T-helper 9 cell (primary cell): Measurements from ENCODE around the gene MPC1.

Experiments used
- DNase-seq: peaks from one replicate; pipeline ENCODE4 v3.0.0-alpha.2; 2020
- total RNA-seq, 2 donors: gene quantifications; one replicate each; lab custom pipeline; 2026; lab: John Stamatoyannopoulos, UW

MPC1 gene
- 17.9 to 29.0 reads per million in 2 donors for total RNA-seq

DNA sequence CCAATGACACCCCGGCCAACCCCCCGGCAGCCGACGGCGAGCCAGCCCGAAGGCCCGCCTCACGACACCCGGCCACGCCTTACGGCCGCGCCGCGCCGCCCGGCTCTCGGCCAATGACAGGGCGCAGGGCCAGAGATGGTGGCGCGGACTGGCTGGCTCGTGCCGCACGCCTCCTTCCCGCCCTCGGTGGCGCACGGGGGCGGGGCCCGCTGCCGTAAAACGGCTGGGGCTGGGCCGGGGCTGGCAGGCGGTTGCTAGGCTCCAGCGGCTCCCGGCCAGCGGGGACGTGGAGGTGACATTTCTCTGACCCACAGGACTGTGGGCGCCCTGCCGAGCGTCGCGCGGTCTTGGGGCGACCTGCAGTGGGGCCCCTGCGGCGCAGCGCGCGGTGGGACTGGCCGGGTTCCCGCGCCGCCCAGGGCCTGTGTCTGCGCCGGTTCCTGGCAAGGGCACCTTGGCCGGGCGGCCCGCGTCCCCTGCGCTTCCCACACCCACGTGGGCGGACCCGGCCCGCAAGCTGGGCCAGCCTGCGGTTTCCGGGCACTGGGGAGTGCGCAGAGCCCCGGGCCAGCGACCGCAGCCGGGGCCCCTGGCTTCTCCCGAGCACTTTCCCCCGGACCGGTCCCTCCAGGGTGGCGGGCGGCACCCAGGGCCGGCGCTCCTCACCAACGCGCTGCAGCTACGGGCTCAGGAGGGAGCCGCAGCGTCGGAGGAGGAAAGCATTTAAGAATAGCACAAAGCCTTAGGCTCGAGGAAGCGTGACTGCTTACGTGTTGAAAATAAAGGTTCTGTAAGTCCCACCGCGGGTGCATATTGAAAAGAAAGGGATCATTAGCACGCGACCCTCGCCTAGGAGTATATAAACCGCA lies at the start of gene MPC1:
TSS of gene MPC1 (minus strand) at position 8 of the 869 bp plus-strand sequence. CDS start 64 bp downstream, outside the sequence.
- peak; percentile 88 for DNase-seq

DNA sequence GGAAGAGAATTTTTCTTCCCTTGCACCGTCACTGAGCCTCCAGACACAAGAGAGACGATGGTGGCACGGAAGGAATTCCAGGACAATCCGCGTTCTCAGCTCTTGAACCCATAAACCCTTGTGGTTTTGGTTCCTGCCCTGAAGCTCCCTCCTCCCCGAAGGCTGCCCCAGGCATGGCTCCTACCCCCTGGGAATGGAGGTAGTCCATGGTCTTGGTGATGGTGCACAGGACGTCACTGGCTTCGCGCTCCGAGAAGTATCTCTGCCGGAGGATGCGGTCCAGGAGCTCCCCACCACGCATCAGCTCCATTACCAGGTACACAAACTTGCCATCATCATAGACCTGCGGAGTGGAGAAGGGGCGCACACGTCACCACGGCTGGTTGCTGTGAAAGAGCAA lies 47.5 kb upstream of the MPC1 start:
- DNase-seq: no peak

GRCh38 chr6:166424431-166424830 lies 41.7 kb upstream of the MPC1 start:
- no peak for DNase-seq

DNA sequence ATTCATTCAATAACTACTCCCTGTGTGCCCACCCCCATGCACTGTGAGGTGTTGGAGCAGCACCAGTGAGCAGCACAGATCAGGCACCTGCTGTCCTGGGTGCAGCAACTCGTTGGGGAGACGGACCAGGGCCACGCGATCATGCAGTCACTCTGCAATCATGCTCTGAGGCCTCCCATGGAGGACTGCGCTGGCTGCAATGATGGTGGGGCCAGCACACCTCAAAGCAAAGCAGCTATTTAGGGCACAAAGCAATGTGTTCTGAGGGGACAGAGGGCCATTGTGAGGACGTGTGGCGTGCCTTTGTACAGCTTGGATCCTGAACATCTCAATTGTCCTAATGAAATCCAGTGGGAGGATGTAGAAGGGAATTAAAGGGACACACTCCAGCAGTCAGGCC lies 41.0 kb upstream of the MPC1 start:
- DNase-seq: no peak

DNA sequence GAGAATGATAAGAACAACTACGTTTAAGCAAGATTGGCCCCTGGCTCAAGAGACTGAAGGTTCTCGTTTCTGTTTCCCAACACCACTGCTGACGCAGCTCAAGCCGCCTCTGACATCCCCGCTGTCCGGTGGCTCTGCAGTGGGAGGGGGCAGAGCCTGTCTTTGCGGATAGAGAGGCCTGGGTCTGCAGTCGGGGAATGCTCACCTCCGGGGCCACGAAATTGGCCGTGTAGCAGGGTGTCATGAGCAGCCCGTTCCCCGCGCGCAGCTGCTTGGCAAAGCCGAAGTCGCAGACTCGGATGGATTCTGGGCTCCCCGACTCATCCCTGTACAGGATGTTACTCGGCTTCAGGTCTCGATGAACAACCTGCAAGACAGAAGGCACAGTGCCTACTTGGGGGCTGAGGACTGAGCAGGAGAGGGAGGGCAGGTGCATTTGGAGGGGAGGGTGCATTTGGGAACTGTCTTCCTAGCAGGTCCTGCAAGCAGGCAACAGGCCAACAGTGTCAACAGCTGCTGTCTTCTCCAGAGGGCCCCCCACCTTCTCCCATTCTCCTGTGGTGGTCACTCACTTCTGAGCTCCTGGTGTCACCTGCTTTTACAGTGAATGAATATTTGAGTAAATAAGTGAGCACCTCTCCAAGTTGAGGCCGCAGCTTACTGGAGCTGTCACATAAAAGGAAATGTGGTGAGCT lies 40.5 kb upstream of the MPC1 start:
- no peak for DNase-seq

GRCh38 chr6:166422201-166422940 lies 39.6 kb upstream of the MPC1 start:
- no peak for DNase-seq

- no peak for DNase-seq
Measured at GRCh38 chr6:166420351-166420750, 37.6 kb upstream of the MPC1 start.

- DNase-seq: no peak
Measured at GRCh38 chr6:166419717-166420116, 37.0 kb upstream of the MPC1 start.

GRCh38 chr6:166419286-166419685 lies 36.5 kb upstream of the MPC1 start:
- DNase-seq: peak; percentile 38

GRCh38 chr6:166418691-166419143 lies 36.0 kb upstream of the MPC1 start:
- no peak for DNase-seq

GRCh38 chr6:166417285-166417691 lies 34.5 kb upstream of the MPC1 start:
- DNase-seq: peak; percentile 52

GRCh38 chr6:166415833-166416347 lies 33.1 kb upstream of the MPC1 start:
- DNase-seq: no peak

- no peak for DNase-seq
Measured at GRCh38 chr6:166415306-166415705, 32.6 kb upstream of the MPC1 start.

DNA sequence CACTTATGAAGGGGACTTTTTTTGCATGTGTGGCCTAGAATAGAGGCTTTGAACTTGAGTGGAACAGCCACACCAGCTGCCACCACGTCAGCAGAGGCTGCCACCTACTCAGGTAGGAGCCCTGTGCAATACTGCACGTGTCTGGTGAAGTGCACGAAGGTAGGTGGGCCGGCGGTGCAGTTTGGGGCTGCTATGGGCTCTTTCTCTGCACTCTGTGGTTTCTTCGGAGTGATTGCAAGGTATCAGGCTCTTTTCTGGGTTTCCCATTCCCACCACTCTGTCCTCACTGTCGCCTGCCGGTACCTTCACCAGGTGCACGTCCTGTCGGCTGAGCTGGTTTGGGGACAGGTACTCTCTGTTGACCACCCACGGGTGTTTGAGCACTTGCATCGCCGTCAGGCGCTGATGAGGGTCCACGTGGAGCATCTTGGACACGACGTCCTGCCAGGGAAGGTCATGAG lies 30.8 kb upstream of the MPC1 start:
- DNase-seq: no peak

DNA sequence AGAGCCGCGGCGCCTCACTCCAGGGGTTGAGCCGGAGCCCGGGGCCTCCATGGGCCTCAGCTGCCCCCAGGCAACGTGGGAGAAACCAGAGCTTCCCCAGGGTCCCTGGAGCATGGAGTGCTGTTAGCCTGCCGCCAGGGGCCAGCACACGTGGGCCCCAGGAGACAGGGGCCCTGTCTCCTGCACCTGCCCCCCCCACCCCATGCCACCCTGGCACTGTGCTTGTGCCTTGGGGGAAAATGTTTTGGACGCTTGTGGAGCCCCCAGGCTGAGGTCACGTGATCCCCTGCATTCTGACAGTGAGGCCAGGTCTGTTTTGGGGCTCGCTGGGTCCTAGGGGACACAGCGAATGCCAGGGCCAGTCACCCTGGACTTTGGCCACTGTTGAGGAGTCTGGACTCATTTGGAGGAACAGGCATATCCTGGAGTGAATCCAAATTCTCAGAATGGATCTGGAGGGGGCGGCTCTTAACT lies 30.2 kb upstream of the MPC1 start:
- no peak for DNase-seq

- DNase-seq: no peak
Measured at GRCh38 chr6:166412156-166412910, 29.6 kb upstream of the MPC1 start.

- peak; percentile 32 for DNase-seq
Measured at GRCh38 chr6:166411721-166412151, 29.0 kb upstream of the MPC1 start.

GRCh38 chr6:166411271-166411670 lies 28.5 kb upstream of the MPC1 start:
- no peak for DNase-seq

DNA sequence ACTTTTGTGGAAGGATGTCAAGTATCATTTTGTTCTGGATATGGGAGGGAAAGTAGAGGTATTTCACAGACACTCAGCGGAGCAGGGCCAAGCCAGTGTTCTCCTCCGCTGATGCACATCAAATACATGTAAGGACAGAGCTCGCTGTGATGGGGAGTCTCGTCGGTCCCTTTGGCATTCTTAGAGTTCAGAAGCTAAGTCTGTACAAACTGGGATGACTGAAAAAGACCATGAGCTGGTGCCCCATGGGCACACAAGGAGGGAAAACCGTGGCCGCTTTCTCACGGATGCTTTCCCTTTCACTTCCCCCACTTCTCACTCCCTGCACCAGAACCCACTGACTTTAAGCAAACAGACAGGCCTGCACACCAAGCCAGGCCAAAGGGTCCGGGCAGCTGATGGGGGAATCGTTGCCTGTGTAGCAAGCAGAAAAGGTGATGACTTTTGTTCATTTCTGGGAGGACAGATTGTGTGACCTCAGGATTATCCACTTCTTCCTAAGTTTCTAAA lies 27.7 kb upstream of the MPC1 start:
- DNase-seq: no peak

- DNase-seq: no peak
Measured at GRCh38 chr6:166408936-166409755, 26.4 kb upstream of the MPC1 start.

DNA sequence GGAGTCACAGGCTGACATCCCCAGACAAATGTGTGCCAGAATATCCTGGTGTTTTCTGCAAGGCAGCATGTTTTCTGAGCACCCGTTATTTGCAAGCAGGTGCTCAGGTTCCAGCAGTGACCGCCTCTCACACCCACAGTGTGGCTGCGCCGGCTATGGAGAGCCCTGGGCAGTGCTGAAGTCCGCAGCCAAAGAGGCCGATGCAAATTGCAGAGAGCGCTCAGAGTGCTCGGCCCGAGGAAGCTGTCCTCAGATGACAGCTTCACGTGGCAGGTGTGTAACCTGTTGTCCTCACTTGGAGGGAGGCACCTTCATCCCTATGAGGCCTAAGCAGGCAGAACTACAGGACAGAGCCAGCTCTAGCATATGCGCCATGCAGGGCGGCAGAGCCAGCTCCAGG lies 23.5 kb upstream of the MPC1 start:
- no peak for DNase-seq
